ENCODE data around the gene ANTXR1. TPM values are rescaled to one million over a fixed set of nuclear protein-coding genes. Genes with fewer than 3 reads are reported as not detected.

ANTXR1 gene
- total RNA-seq, 4 donors from 2014 or later: 52.8 to 116 (median 98.9) TPM

- H3K36me3 ChIP-seq: no peaks in the 10 kb centered on the region
- no peak for ATAC-seq
- peak overlapping the region in 3 of 4 donors; percentile 31 to 84 (median 82) for H3K27ac ChIP-seq
- TF ChIP-seq CTCF (IDR thresholded peaks at IDR 0.05) (no peak), POLR2A (IDR thresholded peaks at IDR 0.05) (no peak)
- H3K4me1 ChIP-seq: peaks cover 9 to 81% (median 22%) of the 10 kb centered on the region in 3 donors
- 83% methylated on average over 1 of the region's 1 CpG; no CpG with 5 or more reads in 1 of the 2 donors for WGBS, 2 donors (ENCODE audit: low coverage in 1 of 2)
- H3K27me3 ChIP-seq: no peaks in the 10 kb centered on the region
- H3K9me3 ChIP-seq: no peaks in the 10 kb centered on the region
- no peak overlapping the region for H3K4me3 ChIP-seq
Measured at GRCh38 chr2:69114534-69114933, 101.6 kb downstream of the ANTXR1 start.

- H3K4me3 ChIP-seq: no peak overlapping the region
- H3K9me3 ChIP-seq: no peaks in the 10 kb centered on the region
- H3K4me1 ChIP-seq: peaks cover 7 to 77% (median 22%) of the 10 kb centered on the region in 3 donors
- H3K27me3 ChIP-seq: no peaks in the 10 kb centered on the region
- ATAC-seq: peak; percentile 46
- H3K36me3 ChIP-seq: no peaks in the 10 kb centered on the region
- TF ChIP-seq POLR2A (IDR thresholded peaks at IDR 0.05): no peak
- peak; percentile 26 for TF ChIP-seq POLR2AphosphoS5 (IDR thresholded peaks at IDR 0.05)
- peak overlapping the region; percentile 67 to 84 (median 78) for H3K27ac ChIP-seq
- WGBS, 2 donors (ENCODE audit: low coverage in 1 of 2): 11 to 34% methylated on average over 4 of the region's 4 CpGs
Measured at GRCh38 chr2:69116438-69116837, 103.5 kb downstream of the ANTXR1 start.

GRCh38 chr2:69118609-69119008 lies 105.6 kb downstream of the ANTXR1 start:
- H3K27me3 ChIP-seq: no peaks in the 10 kb centered on the region
- peak; percentile 58 for TF ChIP-seq POLR2AphosphoS5 (IDR thresholded peaks at IDR 0.05)
- TF ChIP-seq POLR2A (IDR thresholded peaks at IDR 0.05): no peak
- H3K9me3 ChIP-seq: no peaks in the 10 kb centered on the region
- peaks cover 0 to 6% of the 10 kb centered on the region in 2 donors for H3K36me3 ChIP-seq
- H3K27ac ChIP-seq: peak overlapping the region; percentile 43 to 83 (median 78)
- 38 to 46% methylated on average over 3 to 4 of the region's 13 CpGs for WGBS, 2 donors (ENCODE audit: low coverage in 1 of 2)
- no peak overlapping the region for H3K4me3 ChIP-seq
- no peak for ATAC-seq
- H3K4me1 ChIP-seq: peaks cover 4 to 77% (median 22%) of the 10 kb centered on the region in 3 donors

- peaks cover 4 to 71% (median 22%) of the 10 kb centered on the region in 3 donors for H3K4me1 ChIP-seq
- 42 to 45% methylated on average over 3 to 8 of the region's 16 CpGs for WGBS, 2 donors (ENCODE audit: low coverage in 1 of 2)
- H3K4me3 ChIP-seq: no peak overlapping the region
- no peaks in the 10 kb centered on the region for H3K27me3 ChIP-seq
- TF ChIP-seq POLR2AphosphoS5 (IDR thresholded peaks at IDR 0.05) (no peak), CTCF (IDR thresholded peaks at IDR 0.05) (no peak), EP300 (IDR thresholded peaks at IDR 0.05) (no peak), POLR2A (IDR thresholded peaks at IDR 0.05) (no peak)
- H3K9me3 ChIP-seq: no peaks in the 10 kb centered on the region
- peaks cover 0 to 12% of the 10 kb centered on the region in 2 donors for H3K36me3 ChIP-seq
- peak overlapping the region; percentile 43 to 83 (median 78) for H3K27ac ChIP-seq
- ATAC-seq: peak; percentile 24
Measured at GRCh38 chr2:69119104-69119894, 106.3 kb downstream of the ANTXR1 start.

- Histone ChIP-seq H3K4me3 (no peak overlapping the region), H3K36me3 (peaks cover 0 to 42% of the 10 kb centered on the region in 2 donors), H3K27me3 (no peaks in the 10 kb centered on the region), H3K27ac (no peak overlapping the region), H3K4me1 (peaks cover 4 to 49% (median 9%) of the 10 kb centered on the region in 3 donors), H3K9me3 (no peaks in the 10 kb centered on the region)
- WGBS, 2 donors (ENCODE audit: low coverage in 1 of 2): 80 to 85% methylated on average over 2 to 4 of the region's 4 CpGs
- TF ChIP-seq CTCF (IDR thresholded peaks at IDR 0.05) (no peak), EP300 (IDR thresholded peaks at IDR 0.05) (no peak), POLR2A (IDR thresholded peaks at IDR 0.05) (no peak), POLR2AphosphoS5 (IDR thresholded peaks at IDR 0.05) (no peak)
- ATAC-seq: no peak
Measured at GRCh38 chr2:69122271-69122670, 109.3 kb downstream of the ANTXR1 start.

- 100% methylated on average over 3 of the region's 5 CpGs; no CpG with 5 or more reads in 1 of the 2 donors for WGBS, 2 donors (ENCODE audit: low coverage in 1 of 2)
- no peak overlapping the region for H3K27ac ChIP-seq
- TF ChIP-seq POLR2A (IDR thresholded peaks at IDR 0.05) (no peak), POLR2AphosphoS5 (IDR thresholded peaks at IDR 0.05) (no peak), EP300 (IDR thresholded peaks at IDR 0.05) (no peak), CTCF (IDR thresholded peaks at IDR 0.05) (no peak)
Measured at GRCh38 chr2:69123182-69123581, 110.2 kb downstream of the ANTXR1 start.

More at GRCh38 chr2:69123182-69123581, 110.2 kb downstream of the ANTXR1 start:
- H3K4me1 ChIP-seq: peaks cover 4 to 40% (median 9%) of the 10 kb centered on the region in 3 donors
- H3K36me3 ChIP-seq: peaks cover 0 to 50% of the 10 kb centered on the region in 2 donors
- no peak overlapping the region for H3K4me3 ChIP-seq
- no peaks in the 10 kb centered on the region for H3K27me3 ChIP-seq
- H3K9me3 ChIP-seq: no peaks in the 10 kb centered on the region
- no peak for ATAC-seq

All from gastroesophageal sphincter (tissue), 4 donors.